ENCODE measurements around the gene HSD17B8. TPM values are rescaled to one million over a fixed set of nuclear protein-coding genes. Genes with fewer than 3 reads are reported as not detected.

Gene HSD17B8
- total and polyA plus RNA-seq, 10 of the 15 experiments (the other 5 are each of a cell fraction or from before 2014, with no cell fraction given), result 3.1 to 54.3 (median 26.5) TPM

DNA sequence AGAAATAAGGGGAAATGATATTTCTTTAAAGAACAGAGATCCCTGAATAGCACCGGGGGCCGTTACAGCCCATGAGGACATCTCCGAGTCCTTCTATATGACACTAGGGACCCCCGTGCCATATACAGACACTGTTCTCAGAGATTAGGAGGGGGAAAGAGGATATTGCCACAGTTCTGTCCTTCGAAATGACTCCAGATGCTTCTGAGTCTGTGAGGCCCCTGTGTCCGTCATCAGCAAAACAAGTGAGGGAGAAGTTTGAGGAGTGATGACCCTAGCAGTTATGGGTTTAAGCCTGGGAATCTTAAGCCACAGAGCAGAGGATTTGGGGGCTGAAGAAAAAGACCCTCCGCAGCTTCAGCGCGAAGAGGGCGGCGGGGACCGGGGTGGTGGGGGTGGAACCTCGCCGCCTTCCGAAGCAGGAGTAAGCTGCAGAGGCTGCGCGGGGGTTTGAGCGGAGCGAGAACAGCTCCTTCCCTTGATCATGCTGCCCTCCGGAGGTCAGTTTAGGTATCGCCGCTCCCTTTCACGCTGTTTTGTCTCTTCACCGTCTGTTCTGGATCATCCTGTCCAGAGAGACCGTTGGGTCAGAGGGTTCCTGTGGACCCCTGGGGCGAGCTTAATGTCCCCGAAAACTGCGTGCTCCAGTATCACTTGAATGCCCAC is 43.7 kb downstream of the HSD17B8 start (continued):
- TF ChIP-seq, protein P1, sequence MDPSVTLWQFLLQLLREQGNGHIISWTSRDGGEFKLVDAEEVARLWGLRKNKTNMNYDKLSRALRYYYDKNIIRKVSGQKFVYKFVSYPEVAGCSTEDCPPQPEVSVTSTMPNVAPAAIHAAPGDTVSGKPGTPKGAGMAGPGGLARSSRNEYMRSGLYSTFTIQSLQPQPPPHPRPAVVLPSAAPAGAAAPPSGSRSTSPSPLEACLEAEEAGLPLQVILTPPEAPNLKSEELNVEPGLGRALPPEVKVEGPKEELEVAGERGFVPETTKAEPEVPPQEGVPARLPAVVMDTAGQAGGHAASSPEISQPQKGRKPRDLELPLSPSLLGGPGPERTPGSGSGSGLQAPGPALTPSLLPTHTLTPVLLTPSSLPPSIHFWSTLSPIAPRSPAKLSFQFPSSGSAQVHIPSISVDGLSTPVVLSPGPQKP (IDR thresholded peaks at IDR 0.05; ENCODE audit: low read depth, low read length), result no peak
- TF ChIP-seq RAD21 (IDR thresholded peaks at IDR 0.05; ENCODE audit: insufficient read depth, low read depth, low read length) (peak; percentile 92), CHD2 (IDR thresholded peaks at IDR 0.05; ENCODE audit: borderline replicate concordance, low read depth, low read length) (no peak; the same call in 1 of the 2 replicates), IKZF1 (conservative IDR thresholded peaks at IDR 0.05) (no peak), TBL1XR1 (IDR thresholded peaks at IDR 0.05; ENCODE audit: low read depth, low read length) (no peak), NBN (IDR thresholded peaks at IDR 0.05) (peak; percentile 45; the same call in 1 of the 2 replicates), MYB (IDR thresholded peaks at IDR 0.05; ENCODE audit: borderline replicate concordance, low read depth, low read length) (no peak), BHLHE40 (IDR thresholded peaks at IDR 0.05; ENCODE audit: borderline replicate concordance in 1 of 2, low read depth in 2 of 2, low read length in 1 of 2) (0 out of 4 replicates have a peak, but pooled peaks have one; percentile 14 to 17), CHD4 (IDR thresholded peaks at IDR 0.05) (no peak), CREB1 (IDR thresholded peaks at IDR 0.05; ENCODE audit: low read depth) (no peak), NRF1 (conservative IDR thresholded peaks at IDR 0.05; ENCODE audit: low read depth, low read length) (peak; percentile 27; the same call in 1 of the 2 replicates), ZBED1 (IDR thresholded peaks at IDR 0.05; ENCODE audit: borderline replicate concordance) (no peak), FOXM1 (IDR thresholded peaks at IDR 0.05; ENCODE audit: low read depth, low read length) (no peak), POLR2AphosphoS5 (IDR thresholded peaks at IDR 0.05; ENCODE audit: low read length) (no peak), TAF1 (IDR thresholded peaks at IDR 0.05; ENCODE audit: borderline replicate concordance, low read depth, low read length) (no peak), ESRRA (IDR thresholded peaks at IDR 0.05; ENCODE audit: low read length) (no peak), IRF4 (IDR thresholded peaks at IDR 0.05; ENCODE audit: low read depth, low read length) (0 out of 2 replicates have a peak, but pooled peaks have one; percentile 33), TARDBP (IDR thresholded peaks at IDR 0.05; ENCODE audit: borderline replicate concordance) (0 out of 2 replicates have a peak, but pooled peaks have one; percentile 47), CBX3 (IDR thresholded peaks at IDR 0.05; ENCODE audit: borderline replicate concordance, low read depth) (no peak), SPI1 (IDR thresholded peaks at IDR 0.05; ENCODE audit: borderline replicate concordance, insufficient read depth, low read depth, low read length) (no peak), YY1 (IDR thresholded peaks at IDR 0.05; ENCODE audit: low read depth, low read length) (0 out of 2 replicates have a peak, but pooled peaks have one; percentile 61)
- TF ChIP-seq, protein P2, sequence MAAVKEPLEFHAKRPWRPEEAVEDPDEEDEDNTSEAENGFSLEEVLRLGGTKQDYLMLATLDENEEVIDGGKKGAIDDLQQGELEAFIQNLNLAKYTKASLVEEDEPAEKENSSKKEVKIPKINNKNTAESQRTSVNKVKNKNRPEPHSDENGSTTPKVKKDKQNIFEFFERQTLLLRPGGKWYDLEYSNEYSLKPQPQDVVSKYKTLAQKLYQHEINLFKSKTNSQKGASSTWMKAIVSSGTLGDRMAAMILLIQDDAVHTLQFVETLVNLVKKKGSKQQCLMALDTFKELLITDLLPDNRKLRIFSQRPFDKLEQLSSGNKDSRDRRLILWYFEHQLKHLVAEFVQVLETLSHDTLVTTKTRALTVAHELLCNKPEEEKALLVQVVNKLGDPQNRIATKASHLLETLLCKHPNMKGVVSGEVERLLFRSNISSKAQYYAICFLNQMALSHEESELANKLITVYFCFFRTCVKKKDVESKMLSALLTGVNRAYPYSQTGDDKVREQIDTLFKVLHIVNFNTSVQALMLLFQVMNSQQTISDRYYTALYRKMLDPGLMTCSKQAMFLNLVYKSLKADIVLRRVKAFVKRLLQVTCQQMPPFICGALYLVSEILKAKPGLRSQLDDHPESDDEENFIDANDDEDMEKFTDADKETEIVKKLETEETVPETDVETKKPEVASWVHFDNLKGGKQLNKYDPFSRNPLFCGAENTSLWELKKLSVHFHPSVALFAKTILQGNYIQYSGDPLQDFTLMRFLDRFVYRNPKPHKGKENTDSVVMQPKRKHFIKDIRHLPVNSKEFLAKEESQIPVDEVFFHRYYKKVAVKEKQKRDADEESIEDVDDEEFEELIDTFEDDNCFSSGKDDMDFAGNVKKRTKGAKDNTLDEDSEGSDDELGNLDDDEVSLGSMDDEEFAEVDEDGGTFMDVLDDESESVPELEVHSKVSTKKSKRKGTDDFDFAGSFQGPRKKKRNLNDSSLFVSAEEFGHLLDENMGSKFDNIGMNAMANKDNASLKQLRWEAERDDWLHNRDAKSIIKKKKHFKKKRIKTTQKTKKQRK (IDR thresholded peaks at IDR 0.05; ENCODE audit: low read depth, low read length), result no peak
- TF ChIP-seq, protein P3, sequence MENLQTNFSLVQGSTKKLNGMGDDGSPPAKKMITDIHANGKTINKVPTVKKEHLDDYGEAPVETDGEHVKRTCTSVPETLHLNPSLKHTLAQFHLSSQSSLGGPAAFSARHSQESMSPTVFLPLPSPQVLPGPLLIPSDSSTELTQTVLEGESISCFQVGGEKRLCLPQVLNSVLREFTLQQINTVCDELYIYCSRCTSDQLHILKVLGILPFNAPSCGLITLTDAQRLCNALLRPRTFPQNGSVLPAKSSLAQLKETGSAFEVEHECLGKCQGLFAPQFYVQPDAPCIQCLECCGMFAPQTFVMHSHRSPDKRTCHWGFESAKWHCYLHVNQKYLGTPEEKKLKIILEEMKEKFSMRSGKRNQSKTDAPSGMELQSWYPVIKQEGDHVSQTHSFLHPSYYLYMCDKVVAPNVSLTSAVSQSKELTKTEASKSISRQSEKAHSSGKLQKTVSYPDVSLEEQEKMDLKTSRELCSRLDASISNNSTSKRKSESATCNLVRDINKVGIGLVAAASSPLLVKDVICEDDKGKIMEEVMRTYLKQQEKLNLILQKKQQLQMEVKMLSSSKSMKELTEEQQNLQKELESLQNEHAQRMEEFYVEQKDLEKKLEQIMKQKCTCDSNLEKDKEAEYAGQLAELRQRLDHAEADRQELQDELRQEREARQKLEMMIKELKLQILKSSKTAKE (IDR thresholded peaks at IDR 0.05; ENCODE audit: low read depth, poor library complexity, severe bottlenecking), result peak; percentile 48
- TF ChIP-seq, protein P4, sequence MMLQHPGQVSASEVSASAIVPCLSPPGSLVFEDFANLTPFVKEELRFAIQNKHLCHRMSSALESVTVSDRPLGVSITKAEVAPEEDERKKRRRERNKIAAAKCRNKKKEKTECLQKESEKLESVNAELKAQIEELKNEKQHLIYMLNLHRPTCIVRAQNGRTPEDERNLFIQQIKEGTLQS (IDR thresholded peaks at IDR 0.05; ENCODE audit: borderline replicate concordance, extremely low read depth, low read depth, low read length), result no peak
